Motor neuron (in vitro differentiated cells): Measurements from ENCODE around the gene APC2. TPM values are rescaled to one million over a fixed set of nuclear protein-coding genes. Genes with fewer than 3 reads are reported as not detected.

Experiments
- ATAC-seq, 8 experiments: fragments of 200-7000 bp; cut with Tn5 transposase; replicated peaks in 6 of 8; 2 replicates each; pipeline ENCODE4 v1.8.0; 2021; ENCODE audit warnings: mild to moderate bottlenecking in 8 of 8, moderate library complexity in 8 of 8
- H3K27ac ChIP-seq, 2 donors: fragments of 250-450 bp; sonication (Bioruptor Pico); 2 replicates each; pipeline ENCODE4 v1.9.0; 2021; ENCODE audit warnings: antibody characterized with exemption in 2 of 2, mild to moderate bottlenecking in 2 of 2, moderate library complexity in 1 of 2
- H3K4me1 ChIP-seq, 2 donors: fragments of 250-450 bp; sonication (Bioruptor Pico); replicated peaks in 1 of 2; 2 replicates each; pipeline ENCODE4 v1.6.1; 2021; ENCODE audit warnings: antibody characterized with exemption in 2 of 2, mild to moderate bottlenecking in 2 of 2, moderate library complexity in 1 of 2
- H3K4me3 ChIP-seq, 5 donors: fragments of 250-450 bp; sonication (Bioruptor Pico); 2 replicates each; pipeline ENCODE4 v1.9.0; 2021; ENCODE audit warnings: antibody characterized with exemption in 5 of 5, mild to moderate bottlenecking in 5 of 5, moderate library complexity in 4 of 5
- WGBS, 10 experiments: fragments of 450-650 bp; shearing (Covaris generic); methylation state at CpG; one replicate each; pipeline ENCODE4 v1.0.0; 2022; 5-methylcytosine and 5-hydroxymethylcytosine counted together
- in situ Hi-C, 9 experiments: fragments of 400-800 bp; cut with MboI; loops; one replicate each; pipeline ENCODE4 v1.15.0; 2021; ENCODE audit warnings: low sequenced_read_pairs in 9 of 9, low pct_unique_long_range_greater_than_20kb in 2 of 9; ENCODE audit not compliant: unreplicated experiment in 9 of 9
- total RNA-seq, 8 experiments: library from RNA; unstranded; fragments of 300-600 nt; gene quantifications; 2 replicates each; pipeline versions ENCODE4 v1.2.3 to v1.2.4, GENCODE V29; 2022

Gene APC2, protein sequence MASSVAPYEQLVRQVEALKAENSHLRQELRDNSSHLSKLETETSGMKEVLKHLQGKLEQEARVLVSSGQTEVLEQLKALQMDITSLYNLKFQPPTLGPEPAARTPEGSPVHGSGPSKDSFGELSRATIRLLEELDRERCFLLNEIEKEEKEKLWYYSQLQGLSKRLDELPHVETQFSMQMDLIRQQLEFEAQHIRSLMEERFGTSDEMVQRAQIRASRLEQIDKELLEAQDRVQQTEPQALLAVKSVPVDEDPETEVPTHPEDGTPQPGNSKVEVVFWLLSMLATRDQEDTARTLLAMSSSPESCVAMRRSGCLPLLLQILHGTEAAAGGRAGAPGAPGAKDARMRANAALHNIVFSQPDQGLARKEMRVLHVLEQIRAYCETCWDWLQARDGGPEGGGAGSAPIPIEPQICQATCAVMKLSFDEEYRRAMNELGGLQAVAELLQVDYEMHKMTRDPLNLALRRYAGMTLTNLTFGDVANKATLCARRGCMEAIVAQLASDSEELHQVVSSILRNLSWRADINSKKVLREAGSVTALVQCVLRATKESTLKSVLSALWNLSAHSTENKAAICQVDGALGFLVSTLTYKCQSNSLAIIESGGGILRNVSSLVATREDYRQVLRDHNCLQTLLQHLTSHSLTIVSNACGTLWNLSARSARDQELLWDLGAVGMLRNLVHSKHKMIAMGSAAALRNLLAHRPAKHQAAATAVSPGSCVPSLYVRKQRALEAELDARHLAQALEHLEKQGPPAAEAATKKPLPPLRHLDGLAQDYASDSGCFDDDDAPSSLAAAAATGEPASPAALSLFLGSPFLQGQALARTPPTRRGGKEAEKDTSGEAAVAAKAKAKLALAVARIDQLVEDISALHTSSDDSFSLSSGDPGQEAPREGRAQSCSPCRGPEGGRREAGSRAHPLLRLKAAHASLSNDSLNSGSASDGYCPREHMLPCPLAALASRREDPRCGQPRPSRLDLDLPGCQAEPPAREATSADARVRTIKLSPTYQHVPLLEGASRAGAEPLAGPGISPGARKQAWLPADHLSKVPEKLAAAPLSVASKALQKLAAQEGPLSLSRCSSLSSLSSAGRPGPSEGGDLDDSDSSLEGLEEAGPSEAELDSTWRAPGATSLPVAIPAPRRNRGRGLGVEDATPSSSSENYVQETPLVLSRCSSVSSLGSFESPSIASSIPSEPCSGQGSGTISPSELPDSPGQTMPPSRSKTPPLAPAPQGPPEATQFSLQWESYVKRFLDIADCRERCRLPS (N-terminal part only)
- total RNA-seq, result 10 to 100 TPM in 5 of 8 experiments, 1 to 10 TPM in 1, under 1 TPM in 2; 0.31 to 52.0 (median 31.9) TPM

DNA sequence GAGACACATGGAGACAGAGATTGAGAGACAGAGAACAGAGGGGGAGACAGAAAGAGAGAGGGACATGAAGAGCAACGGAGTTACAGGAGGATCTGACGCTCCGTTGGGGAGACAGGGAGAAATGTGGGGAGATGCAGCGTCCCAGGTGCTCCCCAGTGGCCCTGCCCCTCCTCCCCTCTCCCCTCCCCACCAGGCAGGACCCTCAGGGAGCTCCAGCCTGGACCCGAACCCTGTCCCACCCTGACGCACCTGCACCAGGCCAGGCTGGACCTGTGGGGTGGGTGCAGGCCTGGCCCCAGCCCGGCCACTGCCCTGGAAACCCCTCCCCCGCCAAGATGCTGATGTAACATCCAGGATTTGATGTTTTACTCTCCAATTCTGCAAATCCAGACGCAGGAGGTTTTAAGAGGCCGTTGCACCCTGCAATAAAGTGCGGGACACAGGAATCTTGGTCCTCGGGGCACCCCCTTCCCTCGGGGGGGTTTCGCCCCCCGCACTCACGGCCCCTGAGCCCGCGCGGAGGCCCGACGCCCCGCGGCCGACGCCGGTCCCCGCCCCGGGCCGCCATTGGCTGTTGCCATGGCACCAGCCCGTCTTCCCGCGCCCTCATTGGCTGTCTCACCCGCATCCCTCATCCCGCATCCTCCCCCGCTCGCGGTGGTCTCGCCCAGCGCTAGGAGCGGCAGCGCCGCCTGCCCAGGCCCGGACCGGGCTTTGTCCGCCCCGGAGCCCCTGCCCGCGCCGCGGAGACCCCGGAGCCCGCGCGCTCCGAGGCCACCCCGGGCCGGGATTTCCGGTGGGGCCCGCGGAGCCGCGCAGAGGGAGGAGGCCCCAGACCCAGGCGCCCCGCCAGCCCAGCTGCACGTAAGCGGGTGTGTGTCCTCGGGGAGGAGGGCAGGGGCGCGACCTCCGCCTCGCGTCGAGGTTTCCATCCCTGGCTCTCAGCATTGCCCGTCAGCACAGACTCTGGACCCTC lies at the start of gene APC2:
APC2 (plus strand) TSS at position 655 of the 976 bp plus-strand sequence. CDS start 2,881 bp downstream, outside the sequence.
- in situ Hi-C loops, result no loop called here
- peaks cover 36 to 46% of the 10 kb centered on the region in 2 donors for H3K4me1 ChIP-seq
- WGBS, 10 experiments, result 0 to 20% (median 3%) methylated on average over 1 to 8 of the region's 74 CpGs; no CpG with 5 or more reads in 4 of the 10 experiments
- H3K4me3 ChIP-seq, result peak within 1 kb of the TSS; percentile 48 to 80 (median 65)
- peak within 1 kb of the TSS; percentile 92 to 98 for H3K27ac ChIP-seq
- ATAC-seq, result peak; percentile 12 to 62 (median 52)

GRCh38 chr19:1400281-1401137 lies 49.4 kb upstream of the APC2 start:
- in situ Hi-C loops, result no loop called here
- H3K4me1 ChIP-seq, result peaks cover 5 to 12% of the 10 kb centered on the region in 2 donors
- H3K4me3 ChIP-seq, result peak overlapping the region; percentile 41 to 56 (median 51)
- peak; percentile 4 to 31 (median 20) for ATAC-seq
- 0 to 47% (median 26%) methylated on average over 1 to 10 of the region's 36 CpGs; no CpG with 5 or more reads in 4 of the 10 experiments for WGBS, 10 experiments
- no peak overlapping the region for H3K27ac ChIP-seq

- peak; percentile 12 to 78 (median 67) for ATAC-seq
- in situ Hi-C loops, result no loop called here
- Histone ChIP-seq H3K4me3 (peak within 1 kb of the TSS; percentile 41 to 56 (median 51)), H3K27ac (peak within 1 kb of the TSS in 1 of 2 donors; percentile 12), H3K4me1 (peaks cover 5 to 12% of the 10 kb centered on the region in 2 donors)
- WGBS, 10 experiments, result 20% methylated on average over 1 of the region's 87 CpGs; no CpG with 5 or more reads in 9 of the 10 experiments
These were observed 48.6 kb upstream of the APC2 start, which contains the start of gene GAMT for GRCh38 chr19:1401138-1401888. Gene GAMT, minus strand, starts transcription at chr19:1401542. Its CDS starts 66 bp downstream, at chr19:1401476.

GRCh38 chr19:1401889-1402217 lies 48.1 kb upstream of the APC2 start:
- no peak overlapping the region for H3K27ac ChIP-seq

DNA sequence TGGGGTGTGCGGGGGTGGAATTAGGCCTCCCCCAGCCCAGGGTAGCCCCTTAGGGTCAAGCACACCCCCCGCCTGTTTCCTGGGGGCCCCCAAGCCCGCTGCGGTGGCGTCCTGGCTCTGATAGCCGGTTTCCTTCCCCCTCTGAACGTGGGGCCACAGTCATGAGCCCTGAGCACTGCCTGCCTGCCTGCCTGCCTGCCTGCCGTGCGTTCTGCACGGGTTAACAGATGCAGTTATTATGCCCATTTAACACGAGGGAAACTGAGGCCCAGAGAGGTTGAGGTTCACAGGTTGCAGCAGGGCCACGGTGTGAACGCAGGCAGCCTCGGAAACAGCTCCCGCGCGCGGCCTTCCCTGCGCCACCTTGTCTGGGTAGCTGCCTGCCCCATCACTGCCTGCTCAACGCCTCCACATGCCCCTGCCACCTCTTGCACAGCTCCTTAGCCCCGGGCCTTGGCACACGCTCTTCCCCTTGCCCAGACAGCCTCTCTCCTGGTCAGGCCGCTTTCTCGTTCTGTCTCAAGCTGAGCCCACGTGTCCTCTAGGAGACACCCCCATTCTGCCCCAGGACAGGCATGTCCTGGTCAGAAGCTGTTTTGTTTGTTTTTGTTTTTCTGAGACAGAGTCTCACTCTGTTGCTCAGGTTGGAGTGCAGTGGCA lies 47.4 kb upstream of the APC2 start:
- WGBS, 10 experiments, result 30 to 79% (median 64%) methylated on average over 2 to 16 of the region's 25 CpGs; no CpG with 5 or more reads in 5 of the 10 experiments
- in situ Hi-C loops, result no loop called here
- Histone ChIP-seq H3K27ac (no peak overlapping the region), H3K4me3 (peak overlapping the region in 4 of 5 donors; percentile 2 to 21 (median 6)), H3K4me1 (peaks cover 5 to 12% of the 10 kb centered on the region in 2 donors)
- peak in 2 of 8 experiments; percentile 3 to 6 for ATAC-seq

More at GRCh38 chr19:1401889-1402217, 48.1 kb upstream of the APC2 start:
- Histone ChIP-seq H3K4me1 (peaks cover 5 to 12% of the 10 kb centered on the region in 2 donors), H3K4me3 (peak overlapping the region; percentile 41 to 56 (median 51))
- in situ Hi-C loops, result no loop called here
- 8 to 100% (median 69%) methylated on average over 1 to 8 of the region's 11 CpGs; no CpG with 5 or more reads in 6 of the 10 experiments for WGBS, 10 experiments
- ATAC-seq, result no peak

GRCh38 chr19:1406774-1407527 lies 43.0 kb upstream of the APC2 start:
- in situ Hi-C loops, result no loop called here
- Histone ChIP-seq H3K4me1 (peaks cover 29 to 32% of the 10 kb centered on the region in 2 donors), H3K27ac (peak overlapping the region in 1 of 2 donors; percentile 92), H3K4me3 (peak overlapping the region; percentile 54 to 100 (median 78))
- 0 to 12% (median 0%) methylated on average over 3 to 30 of the region's 72 CpGs; no CpG with 5 or more reads in 3 of the 10 experiments for WGBS, 10 experiments
- peak; percentile 51 to 85 (median 78) for ATAC-seq

DNA sequence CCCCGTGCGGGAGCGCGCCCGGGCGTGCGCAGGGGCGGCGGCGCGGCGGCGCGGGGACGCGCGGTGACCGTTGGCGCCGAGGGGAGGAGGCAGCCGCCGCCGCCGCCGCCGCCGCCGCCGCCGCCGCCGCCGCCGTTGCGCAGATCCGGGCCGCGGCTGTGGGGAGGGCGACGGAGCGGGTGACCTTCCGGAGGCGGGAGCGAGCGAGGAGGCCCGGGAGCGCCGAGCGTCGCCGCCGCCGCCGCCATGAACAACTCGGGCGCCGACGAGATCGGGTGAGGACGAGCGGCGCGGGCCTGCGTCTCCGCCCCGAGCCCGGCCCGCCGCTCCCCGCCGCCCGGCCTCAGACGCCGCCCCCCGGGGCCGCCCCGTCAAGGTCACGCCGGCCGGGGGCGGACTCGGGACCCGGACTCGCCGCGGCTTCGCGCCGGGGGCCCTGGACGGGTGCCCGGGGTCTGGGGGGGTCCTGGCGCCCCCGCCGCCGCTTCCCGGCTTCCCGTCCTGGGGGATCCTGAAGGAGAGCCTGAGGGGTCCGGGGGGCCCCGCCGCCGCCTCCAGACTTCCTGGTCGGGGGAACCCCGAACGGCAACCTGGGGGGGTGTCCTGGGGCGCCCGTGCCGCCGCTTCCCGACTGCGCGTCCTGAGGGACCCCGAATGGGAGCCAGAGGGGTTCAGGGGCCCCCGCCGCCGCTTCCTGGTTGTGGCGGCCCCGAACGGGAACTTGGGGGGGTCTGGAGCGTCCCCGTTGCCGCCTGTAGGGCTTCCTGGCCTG lies 42.2 kb upstream of the APC2 start, which contains the start of gene DAZAP1:
DAZAP1 (plus strand) TSS at position 59 of the 772 bp plus-strand sequence; CDS start at position 247, 188 bp downstream.
- Histone ChIP-seq H3K4me3 (peak within 1 kb of the TSS; percentile 54 to 100 (median 78)), H3K4me1 (peaks cover 28 to 34% of the 10 kb centered on the region in 2 donors), H3K27ac (peak within 1 kb of the TSS; percentile 85 to 92)
- 0% methylated on average over 3 to 5 of the region's 121 CpGs; no CpG with 5 or more reads in 8 of the 10 experiments for WGBS, 10 experiments
- ATAC-seq, result peak in 7 of 8 experiments; percentile 9 to 21 (median 12)
- in situ Hi-C loops, result no loop called here

GRCh38 chr19:1408300-1409203 lies 41.4 kb upstream of the APC2 start:
- in situ Hi-C loops, result no loop called here
- Histone ChIP-seq H3K27ac (peak overlapping the region; percentile 85 to 92), H3K4me3 (peak overlapping the region; percentile 54 to 100 (median 78)), H3K4me1 (peaks cover 25 to 30% of the 10 kb centered on the region in 2 donors)
- 0 to 1% (median 0%) methylated on average over 1 to 14 of the region's 69 CpGs; no CpG with 5 or more reads in 4 of the 10 experiments for WGBS, 10 experiments
- peak; percentile 3 to 36 (median 10) for ATAC-seq
